AG04449 (cell line): Measurements from ENCODE around the gene MRPL21.

Experiments used
- CTCF ChIA-PET: fragments of 350-600 bp; formaldehyde crosslinking; extraction: SDS; loops from one replicate; lab custom pipeline; 2021; ENCODE audit warnings: antibody characterized with exemption; lab: Yijun Ruan, JAX
- POLR2A ChIA-PET: fragments of 400-600, 350-600 bp; formaldehyde crosslinking; extraction: SDS; loops from one replicate; lab custom pipeline; 2020; ENCODE audit warnings: antibody characterized with exemption, inconsistent platforms; lab: Yijun Ruan, JAX
- DNase-seq: peaks from one replicate; pipeline ENCODE4 v3.0.0-alpha.2; 2010; ENCODE audit warnings: low read depth, low spot score
- H3K4me3 ChIP-seq: 2 replicates; pipeline ENCODE4 v1.5.1; 2011; ENCODE audit warnings: low read depth, mild to moderate bottlenecking, control low read depth, low read length
- CTCF ChIP-seq: IDR thresholded peaks from one replicate; pipeline ENCODE4 v1.5.1; 2011; ENCODE audit warnings: mild to moderate bottlenecking, moderate library complexity, low read length, control low read depth, inconsistent platforms; ENCODE audit not compliant: insufficient read depth; ENCODE audit errors: missing control alignments

MRPL21 gene

GRCh38 chr11:68843703-68844312 lies 59.8 kb downstream of the MRPL21 start:
- no peak for DNase-seq
- no peak overlapping the region for H3K4me3 ChIP-seq
- TF ChIP-seq CTCF: peak; percentile 35
- ChIA-PET POLR2A (no interaction called here), CTCF (interaction anchor here (1.2 to 1.5 kb wide), 3 partner anchors 11 to 47 kb away, joined by 4 read pairs; no protein-coding TSS in a partner anchor)

GRCh38 chr11:68843052-68843561 lies 60.5 kb downstream of the MRPL21 start:
- ChIA-PET POLR2A (no interaction called here), CTCF (interaction anchor here (1.3 to 1.5 kb wide), 4 partner anchors 12 to 48 kb away, joined by 4 read pairs; no protein-coding TSS in a partner anchor)
- no peak for DNase-seq
- no peak for TF ChIP-seq CTCF
- peak overlapping the region; percentile 67 for H3K4me3 ChIP-seq

- DNase-seq: no peak
- CTCF ChIA-PET: interaction anchor here (1.1 to 1.5 kb wide), 7 partner anchors 9 to 48 kb away, joined by 3 to 5 read pairs (median 4); no protein-coding TSS in a partner anchor
- TF ChIP-seq CTCF: no peak
- peak overlapping the region; percentile 67 for H3K4me3 ChIP-seq
- POLR2A ChIA-PET: interaction anchor here (0.6 to 1.4 kb wide), 2 partner anchors 10 to 47 kb away, joined by 3 to 4 read pairs; no protein-coding TSS in a partner anchor
Observed at GRCh38 chr11:68842427-68843051, 61.1 kb downstream of the MRPL21 start.

- POLR2A ChIA-PET: interaction anchor here (0.6 to 1.4 kb wide), 2 partner anchors 11 to 48 kb away, joined by 3 to 4 read pairs; no protein-coding TSS in a partner anchor
Observed at GRCh38 chr11:68841718-68842426, 61.8 kb downstream of the MRPL21 start, which contains the start of gene CPT1A. Gene CPT1A, minus strand, starts transcription at chr11:68841916. Its CDS starts 26,442 bp downstream, at chr11:68815474.

More at GRCh38 chr11:68841718-68842426, 61.8 kb downstream of the MRPL21 start, which contains the start of gene CPT1A:
- peak within 1 kb of the TSS; percentile 76 for H3K4me3 ChIP-seq
- no peak for DNase-seq
- no peak for TF ChIP-seq CTCF
- CTCF ChIA-PET: interaction anchor here (1.1 to 1.5 kb wide), 5 partner anchors 10 to 48 kb away, joined by 3 to 5 read pairs (median 4); no protein-coding TSS in a partner anchor
